ENCODE results near the gene STRIP2. TPM values are rescaled to one million over a fixed set of nuclear protein-coding genes. Genes with fewer than 3 reads are reported as not detected.
A peak's percentile ranks its signal among the peaks of the same experiment; 100 is the strongest.

STRIP2 gene, protein sequence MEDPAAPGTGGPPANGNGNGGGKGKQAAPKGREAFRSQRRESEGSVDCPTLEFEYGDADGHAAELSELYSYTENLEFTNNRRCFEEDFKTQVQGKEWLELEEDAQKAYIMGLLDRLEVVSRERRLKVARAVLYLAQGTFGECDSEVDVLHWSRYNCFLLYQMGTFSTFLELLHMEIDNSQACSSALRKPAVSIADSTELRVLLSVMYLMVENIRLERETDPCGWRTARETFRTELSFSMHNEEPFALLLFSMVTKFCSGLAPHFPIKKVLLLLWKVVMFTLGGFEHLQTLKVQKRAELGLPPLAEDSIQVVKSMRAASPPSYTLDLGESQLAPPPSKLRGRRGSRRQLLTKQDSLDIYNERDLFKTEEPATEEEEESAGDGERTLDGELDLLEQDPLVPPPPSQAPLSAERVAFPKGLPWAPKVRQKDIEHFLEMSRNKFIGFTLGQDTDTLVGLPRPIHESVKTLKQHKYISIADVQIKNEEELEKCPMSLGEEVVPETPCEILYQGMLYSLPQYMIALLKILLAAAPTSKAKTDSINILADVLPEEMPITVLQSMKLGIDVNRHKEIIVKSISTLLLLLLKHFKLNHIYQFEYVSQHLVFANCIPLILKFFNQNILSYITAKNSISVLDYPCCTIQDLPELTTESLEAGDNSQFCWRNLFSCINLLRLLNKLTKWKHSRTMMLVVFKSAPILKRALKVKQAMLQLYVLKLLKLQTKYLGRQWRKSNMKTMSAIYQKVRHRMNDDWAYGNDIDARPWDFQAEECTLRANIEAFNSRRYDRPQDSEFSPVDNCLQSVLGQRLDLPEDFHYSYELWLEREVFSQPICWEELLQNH
- 73.4 and 73.5 TPM in 2 replicates for total RNA-seq

DNA sequence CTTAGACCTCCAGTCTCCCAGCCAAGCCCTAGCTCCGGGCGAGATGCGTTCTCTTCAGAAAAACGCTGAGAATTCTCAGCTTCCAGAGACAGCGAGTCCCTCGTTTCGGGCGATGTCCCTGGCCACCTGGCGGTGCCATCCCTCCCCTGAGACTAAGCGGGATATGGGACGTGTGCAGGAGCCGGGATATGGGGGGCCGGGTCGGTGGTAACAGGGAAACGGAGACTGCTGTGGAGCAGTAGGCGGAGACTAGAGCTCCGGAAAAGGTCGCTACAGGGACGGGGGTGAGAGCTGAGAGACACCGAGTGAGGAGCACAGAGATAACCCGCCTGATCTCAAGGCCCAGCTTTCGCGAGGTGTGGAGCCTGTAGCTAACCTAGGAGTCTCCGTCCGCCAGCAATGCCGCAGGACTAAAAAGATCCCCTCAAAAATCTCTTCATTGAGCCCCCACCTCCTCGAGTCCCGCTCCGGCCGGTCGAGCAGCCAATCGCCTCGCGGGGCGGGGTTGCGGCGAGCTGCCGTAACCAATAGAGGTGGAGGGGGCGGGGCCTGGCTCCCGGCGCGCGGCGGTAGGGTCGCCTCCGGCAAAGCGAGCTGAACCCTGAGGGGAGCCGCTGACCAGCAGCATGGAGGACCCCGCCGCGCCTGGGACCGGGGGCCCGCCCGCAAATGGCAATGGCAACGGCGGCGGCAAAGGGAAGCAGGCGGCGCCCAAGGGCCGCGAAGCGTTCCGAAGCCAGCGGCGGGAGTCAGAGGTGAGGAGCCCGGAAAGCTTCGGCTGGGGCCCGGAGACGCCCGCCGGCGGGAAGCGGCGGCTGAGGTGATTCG is at the start of gene STRIP2:
TSS of gene STRIP2 (plus strand) at position 586 of the 828 bp plus-strand sequence. CDS start at position 627, 41 bp downstream.
- Mint-ChIP-seq H3K27ac (peak within 1 kb of the TSS; percentile 94), H3K36me3 (ENCODE audit: low read depth) (peaks cover 26% of the 10 kb centered on the region), H3K4me1 (ENCODE audit: low read depth) (peaks cover 42% of the 10 kb centered on the region), H3K27me3 (ENCODE audit: low read depth) (peaks cover 13% of the 10 kb centered on the region), H3K4me3 (ENCODE audit: low read depth) (peak within 1 kb of the TSS; percentile 99), H3K9me3 (no peaks in the 10 kb centered on the region)
- intact Hi-C loops (cut with micrococcal nuclease): loop anchor here (10.0 kb wide), 1 partner anchor 209 kb away; the partner anchor contains the start of gene AHCYL2
- peak; percentile 91 for DNase-seq (ENCODE audit: low spot score)

DNA sequence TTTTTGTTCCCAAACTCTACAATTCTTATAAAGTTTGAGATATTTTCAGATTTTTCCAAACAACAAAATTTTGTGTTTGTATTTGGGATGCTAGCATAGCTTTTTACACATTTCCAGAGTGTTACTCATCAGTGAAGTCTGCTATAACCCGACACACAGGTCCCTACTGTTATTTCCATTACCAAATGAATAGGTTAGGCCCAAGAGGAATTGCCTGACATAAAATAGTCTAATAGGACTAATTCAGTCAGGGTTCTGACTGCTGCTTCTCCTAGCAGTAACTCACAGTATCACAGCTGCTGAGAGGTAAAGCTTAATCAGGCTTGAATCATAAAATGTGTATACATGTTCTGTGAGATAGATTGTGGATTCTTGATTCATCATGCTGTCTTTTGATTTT is 49.1 kb upstream of the STRIP2 start:
- intact Hi-C loops (cut with micrococcal nuclease): no loop called here
- no peak overlapping the region for H3K4me3 Mint-ChIP-seq (ENCODE audit: low read depth)
- no peak for DNase-seq (ENCODE audit: low spot score)
- H3K9me3 Mint-ChIP-seq: no peaks in the 10 kb centered on the region
- H3K27me3 Mint-ChIP-seq (ENCODE audit: low read depth): no peaks in the 10 kb centered on the region
- peaks cover 10% of the 10 kb centered on the region for H3K36me3 Mint-ChIP-seq (ENCODE audit: low read depth)
- peaks cover 20% of the 10 kb centered on the region for H3K4me1 Mint-ChIP-seq (ENCODE audit: low read depth)
- H3K27ac Mint-ChIP-seq: no peak overlapping the region

DNA sequence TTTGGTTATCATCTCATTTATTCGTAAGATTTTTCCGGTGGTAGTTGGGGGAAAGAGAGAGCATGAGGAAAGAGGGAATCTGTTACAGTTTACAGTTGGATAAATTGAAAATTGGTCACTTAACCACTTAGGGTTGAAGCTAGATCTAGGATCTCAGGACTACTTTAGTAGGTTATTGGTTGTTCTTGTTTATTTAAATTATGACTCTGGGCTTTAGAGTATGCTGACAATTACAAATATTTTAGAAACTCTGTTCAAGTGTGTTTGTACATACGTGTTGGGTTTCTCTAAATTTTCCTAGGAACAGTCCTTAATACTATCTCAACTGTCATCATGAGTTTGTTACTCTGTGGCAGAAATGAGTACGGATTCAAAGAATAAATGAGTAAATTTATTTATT is 48.6 kb upstream of the STRIP2 start:
- H3K27ac Mint-ChIP-seq: no peak overlapping the region
- no peak for DNase-seq (ENCODE audit: low spot score)
- no peaks in the 10 kb centered on the region for H3K9me3 Mint-ChIP-seq
- no peak overlapping the region for H3K4me3 Mint-ChIP-seq (ENCODE audit: low read depth)
- intact Hi-C loops (cut with micrococcal nuclease): no loop called here
- H3K36me3 Mint-ChIP-seq (ENCODE audit: low read depth): peaks cover 9% of the 10 kb centered on the region
- peaks cover 19% of the 10 kb centered on the region for H3K4me1 Mint-ChIP-seq (ENCODE audit: low read depth)
- H3K27me3 Mint-ChIP-seq (ENCODE audit: low read depth): no peaks in the 10 kb centered on the region

DNA sequence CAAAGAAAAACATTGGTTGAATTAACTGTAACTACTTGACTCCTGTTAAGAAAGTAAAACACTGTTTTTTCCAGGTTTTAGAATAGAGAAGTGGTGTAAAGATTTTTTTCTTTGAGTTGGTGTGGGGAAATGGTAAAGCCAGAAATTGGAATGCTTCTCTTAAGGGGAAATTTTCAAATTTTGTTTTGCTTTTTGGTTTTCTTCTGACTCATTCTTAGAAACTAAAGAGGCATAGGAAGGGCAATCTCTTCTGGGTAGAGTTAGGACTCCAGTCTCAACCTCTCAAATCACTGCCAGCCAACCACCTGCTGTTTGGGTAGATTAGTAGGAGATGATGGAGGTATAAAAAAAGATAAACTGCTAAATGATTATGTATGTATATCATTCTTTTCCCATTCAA is 47.7 kb upstream of the STRIP2 start:
- Mint-ChIP-seq H3K9me3 (no peaks in the 10 kb centered on the region), H3K4me3 (ENCODE audit: low read depth) (no peak overlapping the region), H3K27me3 (ENCODE audit: low read depth) (no peaks in the 10 kb centered on the region), H3K36me3 (ENCODE audit: low read depth) (peaks cover 9% of the 10 kb centered on the region), H3K27ac (no peak overlapping the region), H3K4me1 (ENCODE audit: low read depth) (peaks cover 19% of the 10 kb centered on the region)
- DNase-seq (ENCODE audit: low spot score): no peak
- intact Hi-C loops (cut with micrococcal nuclease): no loop called here

DNA sequence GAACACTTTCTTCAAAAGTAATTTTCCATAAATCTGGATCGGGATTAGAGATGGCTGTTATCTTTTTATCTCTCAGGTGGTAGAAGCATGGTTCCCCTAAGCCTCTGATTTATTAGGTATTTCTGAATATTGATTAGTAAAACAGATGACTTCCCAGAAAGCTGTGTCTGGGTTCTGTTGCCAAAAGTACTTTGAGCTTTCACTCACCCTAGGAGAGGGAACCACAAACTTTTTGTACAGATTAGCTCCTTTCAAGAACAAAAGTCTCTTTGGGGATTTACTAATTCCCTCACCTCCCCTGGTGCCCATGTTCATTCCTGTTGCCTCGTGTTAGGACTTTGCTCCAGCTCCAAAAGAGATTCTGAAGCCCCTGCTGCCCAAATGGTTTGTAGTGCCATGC is 46.7 kb upstream of the STRIP2 start:
- peaks cover 4% of the 10 kb centered on the region for H3K36me3 Mint-ChIP-seq (ENCODE audit: low read depth)
- no peaks in the 10 kb centered on the region for H3K27me3 Mint-ChIP-seq (ENCODE audit: low read depth)
- no peak overlapping the region for H3K27ac Mint-ChIP-seq
- no peak for DNase-seq (ENCODE audit: low spot score)
- no peaks in the 10 kb centered on the region for H3K9me3 Mint-ChIP-seq
- H3K4me3 Mint-ChIP-seq (ENCODE audit: low read depth): no peak overlapping the region
- H3K4me1 Mint-ChIP-seq (ENCODE audit: low read depth): peaks cover 13% of the 10 kb centered on the region
- intact Hi-C loops (cut with micrococcal nuclease): no loop called here

DNA sequence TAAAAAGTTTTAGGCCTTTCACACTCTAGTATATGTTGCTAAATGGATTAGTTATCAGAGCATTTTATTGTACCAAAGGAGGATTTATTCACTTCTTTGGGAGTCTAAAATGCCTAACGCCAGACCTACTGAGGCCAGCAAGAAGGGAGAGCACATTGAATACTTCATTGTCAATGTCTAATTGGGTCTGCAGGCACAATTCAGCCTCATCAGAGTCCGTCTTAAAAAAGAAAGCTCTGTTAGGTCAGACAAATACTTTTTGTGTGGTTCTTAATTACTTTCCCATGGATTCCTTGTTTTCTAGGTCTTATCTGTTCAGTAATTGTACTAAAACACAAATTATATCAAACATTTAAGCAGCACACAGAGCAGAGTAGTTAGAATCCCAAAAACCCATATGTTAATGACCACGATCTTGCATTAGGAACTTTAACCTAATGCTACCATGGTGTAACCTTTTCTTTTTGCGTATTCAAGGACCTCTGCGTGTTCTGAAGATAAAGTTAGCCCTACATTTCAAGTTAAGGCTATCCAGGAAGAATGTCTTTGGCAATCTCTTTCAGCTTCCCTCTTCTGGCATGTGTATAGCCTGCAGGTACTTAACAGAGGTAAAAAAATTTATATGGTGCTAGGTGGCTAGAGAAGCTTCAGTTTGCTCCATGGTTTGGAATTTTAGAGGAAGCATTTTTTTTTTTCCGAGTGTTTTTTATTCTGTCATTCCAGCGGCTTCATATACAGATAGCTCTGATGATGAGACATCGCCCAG is 45.7 kb upstream of the STRIP2 start:
- Mint-ChIP-seq H3K36me3 (ENCODE audit: low read depth) (peaks cover 2% of the 10 kb centered on the region), H3K27me3 (ENCODE audit: low read depth) (no peaks in the 10 kb centered on the region), H3K4me3 (ENCODE audit: low read depth) (no peak overlapping the region), H3K9me3 (no peaks in the 10 kb centered on the region), H3K27ac (no peak overlapping the region), H3K4me1 (ENCODE audit: low read depth) (peaks cover 10% of the 10 kb centered on the region)
- intact Hi-C loops (cut with micrococcal nuclease): no loop called here
- no peak for DNase-seq (ENCODE audit: low spot score)

DNA sequence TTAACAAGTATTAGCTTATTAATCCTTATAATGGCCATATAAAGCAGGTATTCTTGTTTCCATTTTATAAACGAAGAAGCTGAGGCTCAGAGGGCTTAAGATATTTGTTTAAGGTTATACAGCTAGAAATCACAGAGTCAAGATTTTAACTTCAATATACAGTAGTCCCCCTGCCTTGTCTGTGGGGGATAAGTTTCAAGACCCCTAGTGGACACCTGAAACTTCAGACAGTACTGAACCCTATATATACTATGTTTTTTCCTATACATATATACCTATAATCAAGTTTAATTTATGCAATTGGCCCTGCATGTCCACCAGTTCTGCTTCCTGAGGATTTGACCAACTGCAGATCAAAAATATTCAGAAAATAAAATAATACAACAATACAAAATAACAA is 44.4 kb upstream of the STRIP2 start:
- intact Hi-C loops (cut with micrococcal nuclease): no loop called here
- Mint-ChIP-seq H3K9me3 (no peaks in the 10 kb centered on the region), H3K4me3 (ENCODE audit: low read depth) (no peak overlapping the region), H3K27me3 (ENCODE audit: low read depth) (no peaks in the 10 kb centered on the region), H3K4me1 (ENCODE audit: low read depth) (peaks cover 7% of the 10 kb centered on the region), H3K27ac (no peak overlapping the region), H3K36me3 (ENCODE audit: low read depth) (no peaks in the 10 kb centered on the region)
- DNase-seq (ENCODE audit: low spot score): no peak

GRCh38 chr7:129390314-129390713 is 43.9 kb upstream of the STRIP2 start:
- peaks cover 6% of the 10 kb centered on the region for H3K4me1 Mint-ChIP-seq (ENCODE audit: low read depth)
- H3K9me3 Mint-ChIP-seq: no peaks in the 10 kb centered on the region
- intact Hi-C loops (cut with micrococcal nuclease): no loop called here
- no peaks in the 10 kb centered on the region for H3K36me3 Mint-ChIP-seq (ENCODE audit: low read depth)
- no peak overlapping the region for H3K27ac Mint-ChIP-seq
- H3K4me3 Mint-ChIP-seq (ENCODE audit: low read depth): no peak overlapping the region
- no peaks in the 10 kb centered on the region for H3K27me3 Mint-ChIP-seq (ENCODE audit: low read depth)
- no peak for DNase-seq (ENCODE audit: low spot score)

GRCh38 chr7:129391546-129392171 is 42.6 kb upstream of the STRIP2 start:
- intact Hi-C loops (cut with micrococcal nuclease): no loop called here
- H3K27me3 Mint-ChIP-seq (ENCODE audit: low read depth): no peaks in the 10 kb centered on the region
- peaks cover under 1% of the 10 kb centered on the region for H3K4me1 Mint-ChIP-seq (ENCODE audit: low read depth)
- no peaks in the 10 kb centered on the region for H3K9me3 Mint-ChIP-seq
- no peaks in the 10 kb centered on the region for H3K36me3 Mint-ChIP-seq (ENCODE audit: low read depth)
- H3K27ac Mint-ChIP-seq: no peak overlapping the region
- DNase-seq (ENCODE audit: low spot score): no peak
- no peak overlapping the region for H3K4me3 Mint-ChIP-seq (ENCODE audit: low read depth)

- H3K4me1 Mint-ChIP-seq (ENCODE audit: low read depth): no peaks in the 10 kb centered on the region
- H3K27ac Mint-ChIP-seq: no peak overlapping the region
- no peak for DNase-seq (ENCODE audit: low spot score)
- intact Hi-C loops (cut with micrococcal nuclease): no loop called here
- H3K27me3 Mint-ChIP-seq (ENCODE audit: low read depth): no peaks in the 10 kb centered on the region
- H3K36me3 Mint-ChIP-seq (ENCODE audit: low read depth): no peaks in the 10 kb centered on the region
- no peaks in the 10 kb centered on the region for H3K9me3 Mint-ChIP-seq
- no peak overlapping the region for H3K4me3 Mint-ChIP-seq (ENCODE audit: low read depth)
These were observed 41.0 kb upstream of the STRIP2 start for GRCh38 chr7:129393255-129393654.

DNA sequence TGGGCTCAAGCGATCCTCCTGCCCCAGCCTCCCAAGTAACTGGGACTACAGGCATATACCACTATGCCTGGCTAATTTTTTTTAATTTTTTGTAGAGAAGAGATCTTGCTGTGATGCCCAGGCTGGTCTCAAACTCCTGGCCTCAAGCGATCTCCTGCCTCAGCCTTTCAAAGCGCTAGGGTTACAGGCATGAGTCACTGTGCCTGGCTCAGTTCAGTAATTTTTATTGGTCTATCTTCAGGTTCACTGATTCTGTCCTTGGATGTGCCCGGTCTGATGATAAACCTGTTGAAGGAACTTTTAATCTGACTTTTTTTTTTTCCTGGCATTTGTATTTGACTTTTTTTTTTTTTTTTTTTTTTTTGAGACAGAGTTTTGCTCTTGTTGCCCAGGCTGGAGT is 40.1 kb upstream of the STRIP2 start:
- intact Hi-C loops (cut with micrococcal nuclease): no loop called here
- Mint-ChIP-seq H3K36me3 (ENCODE audit: low read depth) (no peaks in the 10 kb centered on the region), H3K4me3 (ENCODE audit: low read depth) (no peak overlapping the region), H3K27me3 (ENCODE audit: low read depth) (no peaks in the 10 kb centered on the region), H3K4me1 (ENCODE audit: low read depth) (no peaks in the 10 kb centered on the region), H3K9me3 (no peaks in the 10 kb centered on the region), H3K27ac (no peak overlapping the region)
- DNase-seq (ENCODE audit: low spot score): no peak
